Measurements from ENCODE around the gene CEP41. TPM values are rescaled to one million over a fixed set of nuclear protein-coding genes. Genes with fewer than 3 reads are reported as not detected.

Gene CEP41
- total and polyA plus RNA-seq, 5 donors from 2014 or later = 4.1 to 22.0 (median 12.7) TPM

GRCh38 chr7:130359276-130359857, 81.4 kb downstream of the CEP41 start:
- Mint-ChIP-seq H3K4me1 (peaks cover 0 to 3% (median 0%) of the 10 kb centered on the region in 4 donors), H3K4me3 (no peak overlapping the region), H3K36me3 (peaks cover 7% of the 10 kb centered on the region), H3K9me3 (peaks cover 0 to 13% (median 3%) of the 10 kb centered on the region in 7 donors), H3K27ac (no peak overlapping the region), H3K27me3 (no peaks in the 10 kb centered on the region)
- H3K4me3 ChIP-seq (ENCODE audit: low read depth, low read length) = no peak overlapping the region
- ATAC-seq (ENCODE audit: low read depth in 2 of 2) (no peak), DNase-seq (no peak)
- peaks cover 0 to 5% of the 10 kb centered on the region in 2 experiments for H3K9me3 ChIP-seq (ENCODE audit: control insufficient read depth in 2 of 2, low read length in 2 of 2)
- H3K4me1 ChIP-seq (ENCODE audit: control insufficient read depth, insufficient read depth, low read length, poor library complexity, severe bottlenecking) = no peaks in the 10 kb centered on the region
- no peak overlapping the region for H3K27ac ChIP-seq (ENCODE audit: insufficient read depth, low read length, poor library complexity, severe bottlenecking)
- H3K36me3 ChIP-seq (ENCODE audit: control insufficient read depth, insufficient read depth, low read length) = no peaks in the 10 kb centered on the region
- no peaks in the 10 kb centered on the region for H3K27me3 ChIP-seq (ENCODE audit: control insufficient read depth, insufficient read depth, low read length)

- peaks cover 7% of the 10 kb centered on the region for H3K36me3 Mint-ChIP-seq
- no peak overlapping the region for H3K27ac Mint-ChIP-seq
- Histone ChIP-seq H3K36me3 (ENCODE audit: control insufficient read depth, insufficient read depth, low read length) (no peaks in the 10 kb centered on the region), H3K27me3 (ENCODE audit: control insufficient read depth, insufficient read depth, low read length) (no peaks in the 10 kb centered on the region), H3K9me3 (ENCODE audit: control insufficient read depth in 2 of 2, low read length in 2 of 2) (peaks cover 0 to 5% of the 10 kb centered on the region in 2 experiments), H3K4me3 (ENCODE audit: low read depth, low read length) (no peak overlapping the region), H3K27ac (ENCODE audit: insufficient read depth, low read length, poor library complexity, severe bottlenecking) (no peak overlapping the region), H3K4me1 (ENCODE audit: control insufficient read depth, insufficient read depth, low read length, poor library complexity, severe bottlenecking) (no peaks in the 10 kb centered on the region)
- peaks cover 3% of the 10 kb centered on the region for H3K27me3 Mint-ChIP-seq
- no peak overlapping the region for H3K4me3 Mint-ChIP-seq
- H3K9me3 Mint-ChIP-seq = peaks cover 0 to 13% (median 3%) of the 10 kb centered on the region in 7 donors
- no peak for DNase-seq
- peaks cover 0 to 4% (median 3%) of the 10 kb centered on the region in 4 donors for H3K4me1 Mint-ChIP-seq
- ATAC-seq (ENCODE audit: low read depth in 2 of 2) = no peak
Measured at GRCh38 chr7:130358471-130358870, 82.3 kb downstream of the CEP41 start.

GRCh38 chr7:130356876-130357611, 83.8 kb downstream of the CEP41 start:
- Mint-ChIP-seq H3K36me3 (peaks cover 7% of the 10 kb centered on the region), H3K9me3 (peaks cover 0 to 13% (median 3%) of the 10 kb centered on the region in 7 donors), H3K27ac (no peak overlapping the region), H3K27me3 (peaks cover 5% of the 10 kb centered on the region), H3K4me1 (peaks cover 0 to 7% (median 4%) of the 10 kb centered on the region in 4 donors), H3K4me3 (no peak overlapping the region)
- Histone ChIP-seq H3K36me3 (ENCODE audit: control insufficient read depth, insufficient read depth, low read length) (no peaks in the 10 kb centered on the region), H3K27me3 (ENCODE audit: control insufficient read depth, insufficient read depth, low read length) (no peaks in the 10 kb centered on the region), H3K4me3 (ENCODE audit: low read depth, low read length) (no peak overlapping the region), H3K9me3 (ENCODE audit: control insufficient read depth in 2 of 2, low read length in 2 of 2) (peaks cover 0 to 5% of the 10 kb centered on the region in 2 experiments), H3K4me1 (ENCODE audit: control insufficient read depth, insufficient read depth, low read length, poor library complexity, severe bottlenecking) (no peaks in the 10 kb centered on the region), H3K27ac (ENCODE audit: insufficient read depth, low read length, poor library complexity, severe bottlenecking) (no peak overlapping the region)
- ATAC-seq (ENCODE audit: low read depth in 2 of 2) = no peak
- no peak for DNase-seq

- Mint-ChIP-seq H3K9me3 (peaks cover 0 to 13% (median 3%) of the 10 kb centered on the region in 7 donors), H3K27ac (no peak overlapping the region), H3K4me1 (peaks cover 0 to 7% (median 5%) of the 10 kb centered on the region in 4 donors), H3K4me3 (no peak overlapping the region), H3K27me3 (peaks cover 5% of the 10 kb centered on the region), H3K36me3 (peaks cover 7% of the 10 kb centered on the region)
- Histone ChIP-seq H3K36me3 (ENCODE audit: control insufficient read depth, insufficient read depth, low read length) (no peaks in the 10 kb centered on the region), H3K4me3 (ENCODE audit: low read depth, low read length) (no peak overlapping the region), H3K4me1 (ENCODE audit: control insufficient read depth, insufficient read depth, low read length, poor library complexity, severe bottlenecking) (no peaks in the 10 kb centered on the region), H3K9me3 (ENCODE audit: control insufficient read depth in 2 of 2, low read length in 2 of 2) (peaks cover 0 to 5% of the 10 kb centered on the region in 2 experiments), H3K27ac (ENCODE audit: insufficient read depth, low read length, poor library complexity, severe bottlenecking) (no peak overlapping the region), H3K27me3 (ENCODE audit: control insufficient read depth, insufficient read depth, low read length) (no peaks in the 10 kb centered on the region)
- no peak for ATAC-seq (ENCODE audit: low read depth in 2 of 2)
- DNase-seq = no peak
Measured at GRCh38 chr7:130356121-130356875, 84.5 kb downstream of the CEP41 start.

- H3K27me3 ChIP-seq (ENCODE audit: control insufficient read depth, insufficient read depth, low read length) = no peaks in the 10 kb centered on the region
- H3K27me3 Mint-ChIP-seq = peaks cover 5% of the 10 kb centered on the region
- peaks cover 0 to 7% (median 5%) of the 10 kb centered on the region in 4 donors for H3K4me1 Mint-ChIP-seq
- H3K9me3 Mint-ChIP-seq = peaks cover 0 to 2% (median 0%) of the 10 kb centered on the region in 7 donors
- DNase-seq (no peak), ATAC-seq (ENCODE audit: low read depth in 2 of 2) (no peak)
- H3K4me1 ChIP-seq (ENCODE audit: control insufficient read depth, insufficient read depth, low read length, poor library complexity, severe bottlenecking) = no peaks in the 10 kb centered on the region
- no peak overlapping the region for H3K27ac ChIP-seq (ENCODE audit: insufficient read depth, low read length, poor library complexity, severe bottlenecking)
- H3K27ac Mint-ChIP-seq = no peak overlapping the region
- H3K36me3 ChIP-seq (ENCODE audit: control insufficient read depth, insufficient read depth, low read length) = no peaks in the 10 kb centered on the region
- peaks cover 3% of the 10 kb centered on the region for H3K36me3 Mint-ChIP-seq
- no peaks in the 10 kb centered on the region for H3K9me3 ChIP-seq (ENCODE audit: control insufficient read depth in 2 of 2, low read length in 2 of 2)
- H3K4me3 ChIP-seq (ENCODE audit: low read depth, low read length) = no peak overlapping the region
- H3K4me3 Mint-ChIP-seq = no peak overlapping the region
Measured at GRCh38 chr7:130353196-130353595, 87.6 kb downstream of the CEP41 start.

- no peak for ATAC-seq (ENCODE audit: low read depth in 2 of 2)
- H3K4me3 Mint-ChIP-seq = no peak overlapping the region
- no peak overlapping the region for H3K27ac ChIP-seq (ENCODE audit: insufficient read depth, low read length, poor library complexity, severe bottlenecking)
Measured at GRCh38 chr7:130352194-130353074, 88.4 kb downstream of the CEP41 start.

GRCh38 chr7:130351791-130352090, 89.1 kb downstream of the CEP41 start:
- ATAC-seq (ENCODE audit: low read depth in 2 of 2) = no peak
- no peak overlapping the region for H3K27ac ChIP-seq (ENCODE audit: insufficient read depth, low read length, poor library complexity, severe bottlenecking)
- Mint-ChIP-seq H3K27ac (peak overlapping the region in 1 of 3 donors; percentile 32), H3K9me3 (peaks cover 0 to 4% (median 0%) of the 10 kb centered on the region in 7 donors), H3K4me3 (no peak overlapping the region), H3K4me1 (peaks cover 0 to 7% (median 5%) of the 10 kb centered on the region in 4 donors), H3K27me3 (peaks cover 9% of the 10 kb centered on the region), H3K36me3 (peaks cover 2% of the 10 kb centered on the region)
- no peaks in the 10 kb centered on the region for H3K4me1 ChIP-seq (ENCODE audit: control insufficient read depth, insufficient read depth, low read length, poor library complexity, severe bottlenecking)
- H3K4me3 ChIP-seq (ENCODE audit: low read depth, low read length) = no peak overlapping the region
- no peaks in the 10 kb centered on the region for H3K27me3 ChIP-seq (ENCODE audit: control insufficient read depth, insufficient read depth, low read length)
- H3K9me3 ChIP-seq (ENCODE audit: control insufficient read depth in 2 of 2, low read length in 2 of 2) = no peaks in the 10 kb centered on the region
- DNase-seq = no peak
- no peaks in the 10 kb centered on the region for H3K36me3 ChIP-seq (ENCODE audit: control insufficient read depth, insufficient read depth, low read length)

More at GRCh38 chr7:130352194-130353074, 88.4 kb downstream of the CEP41 start:
- H3K36me3 Mint-ChIP-seq = peaks cover 3% of the 10 kb centered on the region
- no peak for DNase-seq
- H3K4me3 ChIP-seq (ENCODE audit: low read depth, low read length) = no peak overlapping the region
- peaks cover 9% of the 10 kb centered on the region for H3K27me3 Mint-ChIP-seq
- H3K4me1 ChIP-seq (ENCODE audit: control insufficient read depth, insufficient read depth, low read length, poor library complexity, severe bottlenecking) = no peaks in the 10 kb centered on the region
- peaks cover 0 to 7% (median 5%) of the 10 kb centered on the region in 4 donors for H3K4me1 Mint-ChIP-seq
- no peaks in the 10 kb centered on the region for H3K36me3 ChIP-seq (ENCODE audit: control insufficient read depth, insufficient read depth, low read length)
- H3K27me3 ChIP-seq (ENCODE audit: control insufficient read depth, insufficient read depth, low read length) = no peaks in the 10 kb centered on the region
- H3K9me3 ChIP-seq (ENCODE audit: control insufficient read depth in 2 of 2, low read length in 2 of 2) = no peaks in the 10 kb centered on the region
- peaks cover 0 to 4% (median 0%) of the 10 kb centered on the region in 7 donors for H3K9me3 Mint-ChIP-seq
- H3K27ac Mint-ChIP-seq = peak overlapping the region in 1 of 3 donors; percentile 32
